Endothelial cell of umbilical vein (primary cell): ENCODE results near the gene NT5C1A. TPM values are rescaled to one million over a fixed set of nuclear protein-coding genes. Genes with fewer than 3 reads are reported as not detected.

Experiments
- BruUV-seq: library from RNA; stranded (reverse); fragments of 400-500 nt; replicated peaks from 2 replicates; lab custom pipeline; 2021; lab: Mats Ljungman, UMichigan
- CTCF ChIA-PET: fragments of 300-600, 350-600 bp; sonication (Branson Sonifier 250); formaldehyde crosslinking; loops from one replicate; lab custom pipeline; 2021; ENCODE audit warnings: antibody characterized with exemption, inconsistent platforms; lab: Charles Lee
- POLR2A ChIA-PET: fragments of 300-600, 350-600 bp; sonication (Branson Sonifier 250); formaldehyde crosslinking; loops from one replicate; lab custom pipeline; 2021; ENCODE audit warnings: antibody characterized with exemption, inconsistent platforms; lab: Charles Lee
- DNase-seq: peaks from one replicate; pipeline ENCODE4 v3.0.0-alpha.2; 2011; ENCODE audit warnings: low read depth, low spot score
- FAIRE-seq: peaks from 2 replicates; lab custom pipeline; 2011; peaks lifted over from hg19 to GRCh38; lab: Jason Lieb, UNC
- H2AFZ ChIP-seq: 2 replicates; pipeline ENCODE4 v1.6.0; 2012; ENCODE audit warnings: low read depth, low read length, control low read depth, inconsistent platforms
- H3K27ac ChIP-seq: 2 replicates; pipeline ENCODE4 v1.5.1; 2011; ENCODE audit warnings: low read depth, mild to moderate bottlenecking, control low read depth, low read length, moderate library complexity; ENCODE audit not compliant: insufficient read depth
- H3K27me3 ChIP-seq, 2 experiments: 2 replicates each; pipeline versions ENCODE4 v1.6.0 to v1.6.1; 2011; ENCODE audit warnings: low read length in 2 of 2, mixed read lengths in 1 of 2; ENCODE audit not compliant: control insufficient read depth in 2 of 2, insufficient read depth in 2 of 2
- H3K36me3 ChIP-seq, 2 experiments: 2 replicates in 1 of 2; 3 replicates in 1 of 2; pipeline ENCODE4 v1.5.1; 2011; ENCODE audit warnings: low read length in 2 of 2, mild to moderate bottlenecking in 1 of 2, moderate library complexity in 1 of 2; ENCODE audit not compliant: control insufficient read depth in 2 of 2, insufficient read depth in 2 of 2; ENCODE audit errors: extremely low read depth in 1 of 2
- H3K4me1 ChIP-seq: 3 replicates; pipeline ENCODE4 v1.5.1; 2011; ENCODE audit warnings: mild to moderate bottlenecking, low read length; ENCODE audit not compliant: control insufficient read depth, insufficient read depth; ENCODE audit errors: extremely low read depth
- H3K4me2 ChIP-seq: 2 replicates; pipeline ENCODE4 v1.6.1; 2011; ENCODE audit warnings: low read length, control low read depth, mixed read lengths; ENCODE audit not compliant: insufficient read depth
- H3K4me3 ChIP-seq, 3 experiments: fragments of 200-600 bp in 1 of 3; sonication (generic), shearing (Covaris generic) in 1 of 3; replicated peaks in 1 of 3; 2 replicates each; pipeline ENCODE4 v1.5.1; 2011 to 2016; ENCODE audit warnings: control low read depth in 3 of 3, low read length in 3 of 3, mild to moderate bottlenecking in 2 of 3, inconsistent platforms in 1 of 3, low read depth in 1 of 3, moderate library complexity in 1 of 3; ENCODE audit not compliant: insufficient read depth in 1 of 3
- H3K79me2 ChIP-seq: 2 replicates; pipeline ENCODE4 v1.6.0; 2012; ENCODE audit warnings: low read length, inconsistent platforms; ENCODE audit not compliant: control insufficient read depth, insufficient read depth
- H3K9ac ChIP-seq: replicated peaks from 2 replicates; pipeline ENCODE3; 2011; ENCODE audit warnings: low read length, control low read depth; ENCODE audit not compliant: insufficient read depth; ENCODE audit errors: extremely low read depth
- H3K9me1 ChIP-seq: replicated peaks from 3 replicates; pipeline ENCODE4 v1.6.0; 2011; ENCODE audit warnings: mild to moderate bottlenecking, low read length; ENCODE audit not compliant: control insufficient read depth, insufficient read depth; ENCODE audit errors: extremely low read depth
- H3K9me3 ChIP-seq: replicated peaks from 2 replicates; pipeline ENCODE4 v1.5.1; 2012; ENCODE audit warnings: low read length, inconsistent platforms; ENCODE audit not compliant: control insufficient read depth, insufficient read depth
- H4K20me1 ChIP-seq: replicated peaks from 2 replicates; pipeline ENCODE3; 2011; ENCODE audit warnings: mild to moderate bottlenecking, low read length; ENCODE audit not compliant: control insufficient read depth, insufficient read depth; ENCODE audit errors: extremely low read depth
- CTCF ChIP-seq, 2 donors: IDR thresholded peaks; 1 replicate in 1 of 2; 2 replicates in 1 of 2; pipeline ENCODE4 v1.5.1; 2011; ENCODE audit warnings: low read length in 2 of 2, mild to moderate bottlenecking in 2 of 2, moderate library complexity in 2 of 2, control low read depth in 1 of 2, inconsistent platforms in 1 of 2, low read depth in 1 of 2; ENCODE audit not compliant: insufficient read depth in 1 of 2; ENCODE audit errors: extremely low read depth in 1 of 2
- EZH2 ChIP-seq: IDR thresholded peaks from 2 replicates; pipeline ENCODE4 v1.6.1; 2012; ENCODE audit warnings: borderline replicate concordance, low read depth, mild to moderate bottlenecking, moderate library complexity, low read length, inconsistent platforms; ENCODE audit not compliant: severe bottlenecking
- FOS ChIP-seq: IDR thresholded peaks from 2 replicates; pipeline ENCODE4 v1.6.1; 2011; ENCODE audit warnings: mild to moderate bottlenecking, low read length, moderate library complexity, borderline replicate concordance; ENCODE audit not compliant: insufficient read depth
- GATA2 ChIP-seq: IDR thresholded peaks from 2 replicates; pipeline ENCODE4 v1.7.0; 2011; ENCODE audit warnings: low read depth, mild to moderate bottlenecking, moderate library complexity, mixed read lengths, low read length; ENCODE audit not compliant: insufficient read length, insufficient read depth
- JUN ChIP-seq: IDR thresholded peaks from 2 replicates; pipeline ENCODE4 v1.6.1; 2011; ENCODE audit warnings: borderline replicate concordance, low read depth; ENCODE audit not compliant: insufficient read length, insufficient read depth
- MAX ChIP-seq: IDR thresholded peaks from 2 replicates; pipeline ENCODE4 v1.6.1; 2011; ENCODE audit not compliant: insufficient read depth, insufficient read length
- MYC ChIP-seq: IDR thresholded peaks from one replicate; pipeline ENCODE4 v1.6.1; 2011; ENCODE audit warnings: mild to moderate bottlenecking, low read depth, low read length
- POLR2A ChIP-seq: IDR thresholded peaks from 2 replicates; pipeline ENCODE4 v1.6.1; 2012; ENCODE audit warnings: low read depth, mild to moderate bottlenecking, control low read depth, low read length
- POLR2AphosphoS5 ChIP-seq: IDR thresholded peaks from 2 replicates; pipeline ENCODE4 v1.6.1; 2012; ENCODE audit warnings: low read depth, mild to moderate bottlenecking, control low read depth, low read length, moderate library complexity; ENCODE audit not compliant: insufficient read depth
- dilution Hi-C: fragments of 300-500 bp; cut with MboI; formaldehyde crosslinking; loops from one replicate; pipeline ENCODE4 v1.15.0; 2019; ENCODE audit warnings: low sequenced_read_pairs; ENCODE audit not compliant: extremely low pct_ligation_motif_present
- intact Hi-C: fragments of 100-400 bp; cut with micrococcal nuclease; formaldehyde crosslinking; loops from one replicate; pipeline ENCODE4 v1.10.0; 2022
- polyA plus RNA-seq, 4 experiments: library from polyadenylated mRNA; depleted of rRNA in 3 of 4; stranded (reverse) in 3 of 4; unstranded in 1 of 4; fragments of >200 nt; gene quantifications; 2 replicates each; pipeline versions ENCODE4 v1.2.1 to v1.2.3, GENCODE V29; 2011 to 2012; ENCODE audit warnings: missing spikeins in 1 of 4
- total RNA-seq: library from RNA; stranded (reverse); gene quantifications from 2 replicates; pipeline ENCODE4 v1.2.3, GENCODE V29; 2021

The NT5C1A gene
- total and polyA plus RNA-seq, 2 donors (not counting 3 experiments of a cell fraction or from before 2014, with no cell fraction given) = not detected

GRCh38 chr1:39642796-39643195 lies 29.1 kb downstream of the NT5C1A start:
- H3K9me1 ChIP-seq = no peaks in the 10 kb centered on the region
- POLR2A ChIA-PET = no interaction called here
- H3K4me3 ChIP-seq = no peak overlapping the region
- no peak overlapping the region for H2AFZ ChIP-seq
- H3K4me2 ChIP-seq = no peak overlapping the region
- no TSS peak for BruUV-seq
- dilution Hi-C loops = no loop called here
- no peak overlapping the region for H3K9ac ChIP-seq
- no peaks in the 10 kb centered on the region for H3K36me3 ChIP-seq
- no peak overlapping the region for H3K27ac ChIP-seq
- no peaks in the 10 kb centered on the region for H4K20me1 ChIP-seq
- DNase-seq = no peak
- H3K9me3 ChIP-seq = no peaks in the 10 kb centered on the region
- peaks cover 30 to 42% of the 10 kb centered on the region in 2 experiments for H3K27me3 ChIP-seq
- intact Hi-C loops = no loop called here
- no peaks in the 10 kb centered on the region for H3K4me1 ChIP-seq
- H3K79me2 ChIP-seq = no peaks in the 10 kb centered on the region
- no peak for TF ChIP-seq POLR2AphosphoS5
- no peak for TF ChIP-seq CTCF (IDR thresholded peaks at IDR 0.05; ENCODE audit: extremely low read depth in 1 of 2, insufficient read depth in 1 of 2, low read depth in 1 of 2, low read length in 2 of 2)
- no peak for TF ChIP-seq EZH2
- no peak for TF ChIP-seq MYC
- no peak for TF ChIP-seq FOS
- TF ChIP-seq POLR2A = no peak
- no peak for TF ChIP-seq MAX
- TF ChIP-seq JUN = no peak
- TF ChIP-seq GATA2 = no peak
- FAIRE-seq = no peak
- CTCF ChIA-PET = interaction anchor here (0.7 to 3.4 kb wide), 4 partner anchors 11 to 78 kb away, joined by 3 to 13 read pairs (median 6); no protein-coding TSS in a partner anchor
